ENCODE results near the gene NFKBIA.
"Not testable (repeated sequence)": the region's sequence is repeated elsewhere in the genome, so short reads cannot be mapped to it uniquely, and the experiment has no call there.

NFKBIA gene

GRCh38 chr14:35404449-35405303 lies at the start of gene NFKBIA:
TSS of gene NFKBIA (minus strand) at chr14:35404749. CDS start at chr14:35404644, 105 bp downstream.
- Histone ChIP-seq H3K27me3 (ENCODE audit: control insufficient read depth in 1 of 2, insufficient read depth in 2 of 2, low read length in 2 of 2) (no peaks in the 10 kb centered on the region), H3K36me3 (ENCODE audit: insufficient read depth, low read length) (peaks cover 32% of the 10 kb centered on the region), H3K9me3 (ENCODE audit: low read length) (no peaks in the 10 kb centered on the region), H3K27ac (ENCODE audit: low read depth, low read length) (peak within 1 kb of the TSS; percentile 99), H3K9ac (ENCODE audit: low read length) (peak within 1 kb of the TSS; percentile 99), H3K4me1 (ENCODE audit: insufficient read depth, low read length) (peaks cover 56% of the 10 kb centered on the region), H3K4me3 (ENCODE audit: low read depth in 1 of 2, low read length in 2 of 2) (peak within 1 kb of the TSS; percentile 82 to 97)

GRCh38 chr14:35446450-35446849 lies 41.9 kb upstream of the NFKBIA start:
- Histone ChIP-seq H3K9me3 (ENCODE audit: low read length) (no peaks in the 10 kb centered on the region), H3K27me3 (ENCODE audit: control insufficient read depth in 1 of 2, insufficient read depth in 2 of 2, low read length in 2 of 2) (no peaks in the 10 kb centered on the region), H3K36me3 (ENCODE audit: insufficient read depth, low read length) (no peaks in the 10 kb centered on the region), H3K4me1 (ENCODE audit: insufficient read depth, low read length) (no peaks in the 10 kb centered on the region), H3K9ac (ENCODE audit: low read length) (no peak overlapping the region), H3K27ac (ENCODE audit: low read depth, low read length) (no peak overlapping the region), H3K4me3 (ENCODE audit: low read depth in 1 of 2, low read length in 2 of 2) (no peak overlapping the region)

GRCh38 chr14:35444104-35444503 lies 39.6 kb upstream of the NFKBIA start:
- H3K9ac ChIP-seq (ENCODE audit: low read length): no peak overlapping the region
- H3K27me3 ChIP-seq (ENCODE audit: control insufficient read depth in 1 of 2, insufficient read depth in 2 of 2, low read length in 2 of 2): no peaks in the 10 kb centered on the region
- no peaks in the 10 kb centered on the region for H3K9me3 ChIP-seq (ENCODE audit: low read length)
- no peaks in the 10 kb centered on the region for H3K36me3 ChIP-seq (ENCODE audit: insufficient read depth, low read length)
- H3K4me3 ChIP-seq (ENCODE audit: low read depth in 1 of 2, low read length in 2 of 2): no peak overlapping the region
- H3K27ac ChIP-seq (ENCODE audit: low read depth, low read length): no peak overlapping the region
- H3K4me1 ChIP-seq (ENCODE audit: insufficient read depth, low read length): no peaks in the 10 kb centered on the region

GRCh38 chr14:35441160-35441559 lies 36.6 kb upstream of the NFKBIA start:
- H3K36me3 ChIP-seq (ENCODE audit: insufficient read depth, low read length): no peaks in the 10 kb centered on the region
- H3K27ac ChIP-seq (ENCODE audit: low read depth, low read length): no peak overlapping the region
- H3K27me3 ChIP-seq (ENCODE audit: control insufficient read depth in 1 of 2, insufficient read depth in 2 of 2, low read length in 2 of 2): no peaks in the 10 kb centered on the region
- no peak overlapping the region for H3K4me3 ChIP-seq (ENCODE audit: low read depth in 1 of 2, low read length in 2 of 2)
- H3K9ac ChIP-seq (ENCODE audit: low read length): no peak overlapping the region
- no peaks in the 10 kb centered on the region for H3K9me3 ChIP-seq (ENCODE audit: low read length)
- H3K4me1 ChIP-seq (ENCODE audit: insufficient read depth, low read length): no peaks in the 10 kb centered on the region

- no peak overlapping the region for H3K4me3 ChIP-seq (ENCODE audit: low read depth in 1 of 2, low read length in 2 of 2)
- no peaks in the 10 kb centered on the region for H3K36me3 ChIP-seq (ENCODE audit: insufficient read depth, low read length)
- H3K9ac ChIP-seq (ENCODE audit: low read length): no peak overlapping the region
- H3K4me1 ChIP-seq (ENCODE audit: insufficient read depth, low read length): no peaks in the 10 kb centered on the region
- H3K9me3 ChIP-seq (ENCODE audit: low read length): no peaks in the 10 kb centered on the region
- H3K27me3 ChIP-seq (ENCODE audit: control insufficient read depth in 1 of 2, insufficient read depth in 2 of 2, low read length in 2 of 2): no peaks in the 10 kb centered on the region
- H3K27ac ChIP-seq (ENCODE audit: low read depth, low read length): no peak overlapping the region
Observed at GRCh38 chr14:35438910-35439713, 34.6 kb upstream of the NFKBIA start.

GRCh38 chr14:35438492-35438891 lies 33.9 kb upstream of the NFKBIA start:
- H3K27ac ChIP-seq (ENCODE audit: low read depth, low read length); H3K9me3 ChIP-seq (ENCODE audit: low read length): not testable (repeated sequence)

GRCh38 chr14:35435177-35435576 lies 30.6 kb upstream of the NFKBIA start:
- H3K27ac ChIP-seq (ENCODE audit: low read depth, low read length): no peak overlapping the region
- no peaks in the 10 kb centered on the region for H3K4me1 ChIP-seq (ENCODE audit: insufficient read depth, low read length)
- no peak overlapping the region for H3K9ac ChIP-seq (ENCODE audit: low read length)
- no peaks in the 10 kb centered on the region for H3K36me3 ChIP-seq (ENCODE audit: insufficient read depth, low read length)
- H3K27me3 ChIP-seq (ENCODE audit: control insufficient read depth in 1 of 2, insufficient read depth in 2 of 2, low read length in 2 of 2): no peaks in the 10 kb centered on the region
- H3K9me3 ChIP-seq (ENCODE audit: low read length): no peaks in the 10 kb centered on the region
- H3K4me3 ChIP-seq (ENCODE audit: low read depth in 1 of 2, low read length in 2 of 2): no peak overlapping the region

More at GRCh38 chr14:35438492-35438891, 33.9 kb upstream of the NFKBIA start:
- H3K4me3 ChIP-seq (ENCODE audit: low read depth in 1 of 2, low read length in 2 of 2); H3K27me3 ChIP-seq (ENCODE audit: control insufficient read depth in 1 of 2, insufficient read depth in 2 of 2, low read length in 2 of 2); H3K4me1 ChIP-seq (ENCODE audit: insufficient read depth, low read length); H3K9ac ChIP-seq (ENCODE audit: low read length); H3K36me3 ChIP-seq (ENCODE audit: insufficient read depth, low read length): not testable (repeated sequence)

- H3K9me3 ChIP-seq (ENCODE audit: low read length): no peaks in the 10 kb centered on the region
- H3K4me3 ChIP-seq (ENCODE audit: low read depth in 1 of 2, low read length in 2 of 2): no peak overlapping the region
- H3K4me1 ChIP-seq (ENCODE audit: insufficient read depth, low read length): no peaks in the 10 kb centered on the region
- H3K27me3 ChIP-seq (ENCODE audit: control insufficient read depth in 1 of 2, insufficient read depth in 2 of 2, low read length in 2 of 2): no peaks in the 10 kb centered on the region
- no peak overlapping the region for H3K9ac ChIP-seq (ENCODE audit: low read length)
- no peaks in the 10 kb centered on the region for H3K36me3 ChIP-seq (ENCODE audit: insufficient read depth, low read length)
- no peak overlapping the region for H3K27ac ChIP-seq (ENCODE audit: low read depth, low read length)
Observed at GRCh38 chr14:35433826-35434225, 29.3 kb upstream of the NFKBIA start.

GRCh38 chr14:35430459-35431199 lies 26.1 kb upstream of the NFKBIA start:
- Histone ChIP-seq H3K36me3 (ENCODE audit: insufficient read depth, low read length) (no peaks in the 10 kb centered on the region), H3K9ac (ENCODE audit: low read length) (no peak overlapping the region), H3K27me3 (ENCODE audit: control insufficient read depth in 1 of 2, insufficient read depth in 2 of 2, low read length in 2 of 2) (no peaks in the 10 kb centered on the region), H3K4me3 (ENCODE audit: low read depth in 1 of 2, low read length in 2 of 2) (no peak overlapping the region), H3K4me1 (ENCODE audit: insufficient read depth, low read length) (no peaks in the 10 kb centered on the region), H3K27ac (ENCODE audit: low read depth, low read length) (no peak overlapping the region), H3K9me3 (ENCODE audit: low read length) (no peaks in the 10 kb centered on the region)

GRCh38 chr14:35429951-35430350 lies 25.4 kb upstream of the NFKBIA start:
- no peaks in the 10 kb centered on the region for H3K36me3 ChIP-seq (ENCODE audit: insufficient read depth, low read length)
- H3K9ac ChIP-seq (ENCODE audit: low read length): no peak overlapping the region
- H3K27ac ChIP-seq (ENCODE audit: low read depth, low read length): no peak overlapping the region
- no peak overlapping the region for H3K4me3 ChIP-seq (ENCODE audit: low read depth in 1 of 2, low read length in 2 of 2)
- no peaks in the 10 kb centered on the region for H3K9me3 ChIP-seq (ENCODE audit: low read length)
- no peaks in the 10 kb centered on the region for H3K27me3 ChIP-seq (ENCODE audit: control insufficient read depth in 1 of 2, insufficient read depth in 2 of 2, low read length in 2 of 2)
- no peaks in the 10 kb centered on the region for H3K4me1 ChIP-seq (ENCODE audit: insufficient read depth, low read length)

- no peaks in the 10 kb centered on the region for H3K36me3 ChIP-seq (ENCODE audit: insufficient read depth, low read length)
- H3K4me3 ChIP-seq (ENCODE audit: low read depth in 1 of 2, low read length in 2 of 2): no peak overlapping the region
- H3K9ac ChIP-seq (ENCODE audit: low read length): no peak overlapping the region
Observed at GRCh38 chr14:35425850-35426249, 21.3 kb upstream of the NFKBIA start.

More at GRCh38 chr14:35425850-35426249, 21.3 kb upstream of the NFKBIA start:
- H3K27ac ChIP-seq (ENCODE audit: low read depth, low read length): no peak overlapping the region
- no peaks in the 10 kb centered on the region for H3K9me3 ChIP-seq (ENCODE audit: low read length)
- no peaks in the 10 kb centered on the region for H3K4me1 ChIP-seq (ENCODE audit: insufficient read depth, low read length)
- H3K27me3 ChIP-seq (ENCODE audit: control insufficient read depth in 1 of 2, insufficient read depth in 2 of 2, low read length in 2 of 2): no peaks in the 10 kb centered on the region
